ENCODE data around the gene SDC4.

The SDC4 gene

DNA sequence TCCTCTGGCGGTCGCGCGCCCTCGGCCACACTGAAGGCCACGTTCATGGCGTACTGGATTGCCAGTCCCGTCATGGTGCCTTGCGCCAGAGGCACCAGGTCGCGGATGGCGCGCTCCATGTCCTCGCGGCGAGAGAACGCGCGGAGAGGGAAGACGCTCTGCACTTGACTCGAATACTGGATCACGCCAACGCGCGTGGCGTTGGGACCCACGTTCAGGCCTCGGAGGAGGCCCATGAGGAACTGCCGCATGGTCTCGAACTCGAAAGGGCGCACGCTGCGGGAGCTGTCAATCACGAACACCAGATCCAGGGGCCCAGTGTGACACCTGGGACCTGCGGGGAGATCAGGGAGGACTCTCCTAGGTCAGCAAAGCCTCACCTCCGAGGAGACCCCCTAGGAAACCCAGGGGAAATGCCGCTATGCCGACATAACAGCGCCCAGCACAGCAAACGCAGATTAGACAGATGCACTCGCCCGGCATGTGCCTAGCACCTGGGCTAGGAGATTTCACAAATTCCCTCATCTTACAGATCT, 43.7 kb downstream of the SDC4 start (continued):
- TF ChIP-seq, protein P1, sequence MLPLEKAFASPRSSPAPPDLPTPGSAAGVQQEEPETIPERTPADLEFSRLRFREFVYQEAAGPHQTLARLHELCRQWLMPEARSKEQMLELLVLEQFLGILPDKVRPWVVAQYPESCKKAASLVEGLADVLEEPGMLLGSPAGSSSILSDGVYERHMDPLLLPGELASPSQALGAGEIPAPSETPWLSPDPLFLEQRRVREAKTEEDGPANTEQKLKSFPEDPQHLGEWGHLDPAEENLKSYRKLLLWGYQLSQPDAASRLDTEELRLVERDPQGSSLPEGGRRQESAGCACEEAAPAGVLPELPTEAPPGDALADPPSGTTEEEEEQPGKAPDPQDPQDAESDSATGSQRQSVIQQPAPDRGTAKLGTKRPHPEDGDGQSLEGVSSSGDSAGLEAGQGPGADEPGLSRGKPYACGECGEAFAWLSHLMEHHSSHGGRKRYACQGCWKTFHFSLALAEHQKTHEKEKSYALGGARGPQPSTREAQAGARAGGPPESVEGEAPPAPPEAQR (tag by site-specific recombination; IDR thresholded peaks at IDR 0.05) = no peak
- TF ChIP-seq ZNF175 (tag by site-specific recombination; IDR thresholded peaks at IDR 0.05) (no peak), ZNF23 (tag by site-specific recombination; IDR thresholded peaks at IDR 0.05; ENCODE audit: borderline replicate concordance) (no peak), ZNF549 (tag by site-specific recombination; IDR thresholded peaks at IDR 0.05) (no peak), ZNF670 (tag by site-specific recombination; IDR thresholded peaks at IDR 0.05; ENCODE audit: low read depth) (no peak)

DNA sequence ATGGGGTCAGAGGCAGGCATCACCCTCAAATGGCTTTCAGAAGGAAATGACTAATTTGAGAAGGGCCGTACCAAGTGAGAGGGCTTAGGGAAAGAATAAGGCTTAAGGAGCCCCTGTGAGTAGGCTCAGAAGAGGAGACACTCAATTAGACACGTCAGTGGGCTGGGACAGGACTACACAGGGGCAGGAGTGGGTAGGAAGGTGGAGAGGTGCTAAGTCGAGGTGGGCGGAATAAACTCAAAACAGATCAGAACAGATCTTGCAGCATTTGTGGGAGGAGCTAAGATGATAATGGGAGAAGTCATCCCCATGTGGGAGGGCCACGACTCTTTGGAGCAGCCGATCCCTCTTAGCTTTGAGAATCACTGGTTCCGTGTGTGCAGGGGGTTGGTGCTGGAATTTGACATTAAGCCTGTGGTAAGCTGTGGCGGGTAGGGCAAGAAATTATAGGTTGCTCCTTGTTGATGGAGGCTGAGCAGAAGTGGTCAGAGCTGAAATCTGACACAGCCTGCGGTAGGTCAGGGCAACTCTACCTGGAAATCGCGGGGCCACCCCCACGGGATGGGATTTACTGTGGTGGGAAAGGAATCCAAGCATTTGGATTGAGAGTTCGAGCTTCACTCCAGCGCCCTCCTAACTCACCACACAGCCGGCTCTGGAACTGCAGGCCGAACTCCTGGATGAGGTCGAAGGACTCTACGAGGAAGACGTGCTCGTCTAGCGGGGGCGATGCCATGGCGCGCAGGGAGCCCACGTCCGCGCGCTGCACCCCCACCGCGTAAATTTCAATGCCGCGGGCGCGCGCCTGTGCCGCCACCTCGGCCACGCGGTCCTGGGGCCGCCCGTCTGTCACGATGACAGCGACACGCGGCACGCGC, 44.4 kb downstream of the SDC4 start:
- Histone ChIP-seq H3K27ac (ENCODE audit: extremely low read depth, low read depth, low read length) (no peak overlapping the region), H3K4me3 (ENCODE audit: low read depth, low read length) (no peak overlapping the region), H3K9me3 (ENCODE audit: control insufficient read depth, insufficient read depth, low read depth, low read length) (no peaks in the 10 kb centered on the region), H3K36me3 (ENCODE audit: control insufficient read depth in 2 of 2, insufficient read depth in 1 of 2, low read length in 2 of 2) (no peaks in the 10 kb centered on the region), H3K4me1 (ENCODE audit: control insufficient read depth, insufficient read depth, low read length) (0 out of 2 replicates have a peak, but pooled peaks cover 3% of the 10 kb centered on the region)
- ChIA-PET POLR2A (no interaction called here), CTCF (interaction anchor here (0.6 to 2.5 kb wide), 5 partner anchors 10 to 106 kb away, joined by 3 to 19 read pairs (median 3); no protein-coding TSS in a partner anchor)
- no peak for TF ChIP-seq SP2 (tag by site-specific recombination; IDR thresholded peaks at IDR 0.05)
- TF ChIP-seq ZFHX2 (tag by site-specific recombination; conservative IDR thresholded peaks at IDR 0.05) = peak; percentile 91
- TF ChIP-seq, protein P2, sequence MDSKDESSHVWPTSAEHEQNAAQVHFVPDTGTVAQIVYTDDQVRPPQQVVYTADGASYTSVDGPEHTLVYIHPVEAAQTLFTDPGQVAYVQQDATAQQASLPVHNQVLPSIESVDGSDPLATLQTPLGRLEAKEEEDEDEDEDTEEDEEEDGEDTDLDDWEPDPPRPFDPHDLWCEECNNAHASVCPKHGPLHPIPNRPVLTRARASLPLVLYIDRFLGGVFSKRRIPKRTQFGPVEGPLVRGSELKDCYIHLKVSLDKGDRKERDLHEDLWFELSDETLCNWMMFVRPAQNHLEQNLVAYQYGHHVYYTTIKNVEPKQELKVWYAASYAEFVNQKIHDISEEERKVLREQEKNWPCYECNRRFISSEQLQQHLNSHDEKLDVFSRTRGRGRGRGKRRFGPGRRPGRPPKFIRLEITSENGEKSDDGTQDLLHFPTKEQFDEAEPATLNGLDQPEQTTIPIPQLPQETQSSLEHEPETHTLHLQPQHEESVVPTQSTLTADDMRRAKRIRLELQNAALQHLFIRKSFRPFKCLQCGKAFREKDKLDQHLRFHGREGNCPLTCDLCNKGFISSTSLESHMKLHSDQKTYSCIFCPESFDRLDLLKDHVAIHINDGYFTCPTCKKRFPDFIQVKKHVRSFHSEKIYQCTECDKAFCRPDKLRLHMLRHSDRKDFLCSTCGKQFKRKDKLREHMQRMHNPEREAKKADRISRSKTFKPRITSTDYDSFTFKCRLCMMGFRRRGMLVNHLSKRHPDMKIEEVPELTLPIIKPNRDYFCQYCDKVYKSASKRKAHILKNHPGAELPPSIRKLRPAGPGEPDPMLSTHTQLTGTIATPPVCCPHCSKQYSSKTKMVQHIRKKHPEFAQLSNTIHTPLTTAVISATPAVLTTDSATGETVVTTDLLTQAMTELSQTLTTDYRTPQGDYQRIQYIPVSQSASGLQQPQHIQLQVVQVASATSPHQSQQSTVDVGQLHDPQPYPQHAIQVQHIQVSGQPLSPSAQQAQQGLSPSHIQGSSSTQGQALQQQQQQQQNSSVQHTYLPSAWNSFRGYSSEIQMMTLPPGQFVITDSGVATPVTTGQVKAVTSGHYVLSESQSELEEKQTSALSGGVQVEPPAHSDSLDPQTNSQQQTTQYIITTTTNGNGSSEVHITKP (tag by site-specific recombination; IDR thresholded peaks at IDR 0.05) = peak; percentile 90
- TF ChIP-seq EGR2 (tag by site-specific recombination; IDR thresholded peaks at IDR 0.05; ENCODE audit: low read depth) = peak; percentile 97

DNA sequence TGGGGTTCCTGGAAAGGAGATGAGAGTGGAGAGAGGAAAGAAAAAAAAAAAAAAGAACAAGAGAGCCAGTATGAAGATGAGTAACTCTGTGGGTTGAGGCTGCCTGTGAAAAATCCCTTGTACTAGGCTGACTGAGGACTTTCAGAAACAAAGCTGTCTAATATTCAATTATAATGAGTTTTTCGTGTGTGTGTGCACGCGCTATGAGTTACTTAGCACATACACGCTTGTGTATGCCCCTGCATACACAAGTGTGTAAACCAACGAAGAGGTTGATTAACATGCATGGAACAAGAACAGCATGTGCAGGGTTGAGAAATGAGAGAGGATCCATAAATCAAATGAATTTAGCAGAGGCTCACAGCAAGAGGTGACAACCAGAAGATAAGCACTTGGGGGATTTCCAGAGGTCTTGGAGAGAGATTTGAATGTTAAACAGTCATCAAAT, 46.4 kb downstream of the SDC4 start:
- ChIA-PET POLR2A (interaction anchor here (0.6 kb wide), 1 partner anchor 990 kb away, joined by 4 read pairs; no protein-coding TSS in a partner anchor), CTCF (interaction anchor here (0.6 to 2.5 kb wide), 13 partner anchors 8 to 1196 kb away, joined by 3 to 19 read pairs (median 4); no protein-coding TSS in a partner anchor)
- H3K9me3 ChIP-seq (ENCODE audit: control insufficient read depth, insufficient read depth, low read depth, low read length) = no peaks in the 10 kb centered on the region
- no peak overlapping the region for H3K4me3 ChIP-seq (ENCODE audit: low read depth, low read length)
- H3K36me3 ChIP-seq (ENCODE audit: control insufficient read depth in 2 of 2, insufficient read depth in 1 of 2, low read length in 2 of 2) = no peaks in the 10 kb centered on the region
- 0 out of 2 replicates have a peak, but pooled peaks cover 3% of the 10 kb centered on the region for H3K4me1 ChIP-seq (ENCODE audit: control insufficient read depth, insufficient read depth, low read length)
- H3K27ac ChIP-seq (ENCODE audit: extremely low read depth, low read depth, low read length) = no peak overlapping the region
- TF ChIP-seq ZIC2 (tag by site-specific recombination; IDR thresholded peaks at IDR 0.05) (peak; percentile 75), ZFP41 (tag by site-specific recombination; IDR thresholded peaks at IDR 0.05; ENCODE audit: borderline replicate concordance) (no peak), ZNF16 (tag by site-specific recombination; IDR thresholded peaks at IDR 0.05; ENCODE audit: low read depth) (no peak), ZNF274 (IDR thresholded peaks at IDR 0.05; ENCODE audit: low read length) (no peak), ZNF274 (tag by site-specific recombination; IDR thresholded peaks at IDR 0.05; ENCODE audit: borderline replicate concordance) (no peak)

Data from HEK293 (cell line).